Bronchial epithelial cell (primary cell): ENCODE data around the gene CSNK2A1. TPM values are rescaled to one million over a fixed set of nuclear protein-coding genes. Genes with fewer than 3 reads are reported as not detected.

ENCODE experiments used
- DNase-seq: peaks from one replicate; pipeline ENCODE4 v3.0.0-alpha.2; 2010; ENCODE audit warnings: low read depth
- FAIRE-seq: peaks from 2 replicates; lab custom pipeline; 2011; peaks lifted over from hg19 to GRCh38; lab: Jason Lieb, UNC
- H3K27me3 ChIP-seq: 2 replicates; pipeline ENCODE4 v1.5.1; 2011; ENCODE audit warnings: low read length; ENCODE audit not compliant: control insufficient read depth, insufficient read depth
- H3K36me3 ChIP-seq: 2 replicates; pipeline ENCODE4 v1.5.1; 2011; ENCODE audit warnings: low read length; ENCODE audit not compliant: control insufficient read depth, insufficient read depth
- H3K4me3 ChIP-seq: 2 replicates; pipeline ENCODE4 v1.5.1; 2011; ENCODE audit warnings: mild to moderate bottlenecking, low read depth, low read length, control low read depth
- total RNA-seq: library from RNA; depleted of rRNA; stranded (reverse); fragments of >200 nt; gene quantifications from 2 replicates; pipeline ENCODE4 v1.2.1, GENCODE V29; 2014
- TF ChIP-seq, protein P1 (sequence below): IDR thresholded peaks from 2 replicates; pipeline ENCODE4 v1.5.1; 2011; ENCODE audit warnings: mild to moderate bottlenecking, moderate library complexity, low read length, control low read depth, inconsistent platforms; ENCODE audit not compliant: insufficient read depth, severe bottlenecking

The CSNK2A1 gene
- total RNA-seq, 1 donor from 2014 or later, result 242 TPM

DNA sequence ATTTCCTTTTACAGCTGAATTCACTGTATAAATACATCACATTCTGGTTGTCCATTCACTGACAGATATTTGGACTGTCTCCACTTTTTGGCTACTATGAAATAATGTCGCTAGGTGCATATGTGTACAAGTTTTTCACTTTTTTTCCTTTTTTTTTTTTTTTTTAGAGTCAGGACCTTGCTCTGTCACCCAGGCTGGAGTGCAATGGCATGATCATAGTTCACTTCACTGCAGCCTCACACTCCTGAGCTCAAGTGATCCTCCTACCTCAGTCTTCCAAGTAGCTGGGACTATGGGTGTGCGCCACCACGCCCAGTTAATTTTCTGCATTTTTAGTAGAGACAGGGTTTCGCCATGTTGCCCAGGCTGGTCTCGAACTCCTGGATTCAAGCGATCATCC is 13.3 kb downstream of the CSNK2A1 start:
- no peak overlapping the region for H3K4me3 ChIP-seq
- DNase-seq (no peak), FAIRE-seq (no peak)
- H3K36me3 ChIP-seq, result no peaks in the 10 kb centered on the region
- H3K27me3 ChIP-seq, result no peaks in the 10 kb centered on the region
- TF ChIP-seq, protein P1, sequence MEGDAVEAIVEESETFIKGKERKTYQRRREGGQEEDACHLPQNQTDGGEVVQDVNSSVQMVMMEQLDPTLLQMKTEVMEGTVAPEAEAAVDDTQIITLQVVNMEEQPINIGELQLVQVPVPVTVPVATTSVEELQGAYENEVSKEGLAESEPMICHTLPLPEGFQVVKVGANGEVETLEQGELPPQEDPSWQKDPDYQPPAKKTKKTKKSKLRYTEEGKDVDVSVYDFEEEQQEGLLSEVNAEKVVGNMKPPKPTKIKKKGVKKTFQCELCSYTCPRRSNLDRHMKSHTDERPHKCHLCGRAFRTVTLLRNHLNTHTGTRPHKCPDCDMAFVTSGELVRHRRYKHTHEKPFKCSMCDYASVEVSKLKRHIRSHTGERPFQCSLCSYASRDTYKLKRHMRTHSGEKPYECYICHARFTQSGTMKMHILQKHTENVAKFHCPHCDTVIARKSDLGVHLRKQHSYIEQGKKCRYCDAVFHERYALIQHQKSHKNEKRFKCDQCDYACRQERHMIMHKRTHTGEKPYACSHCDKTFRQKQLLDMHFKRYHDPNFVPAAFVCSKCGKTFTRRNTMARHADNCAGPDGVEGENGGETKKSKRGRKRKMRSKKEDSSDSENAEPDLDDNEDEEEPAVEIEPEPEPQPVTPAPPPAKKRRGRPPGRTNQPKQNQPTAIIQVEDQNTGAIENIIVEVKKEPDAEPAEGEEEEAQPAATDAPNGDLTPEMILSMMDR, result no peak

DNA sequence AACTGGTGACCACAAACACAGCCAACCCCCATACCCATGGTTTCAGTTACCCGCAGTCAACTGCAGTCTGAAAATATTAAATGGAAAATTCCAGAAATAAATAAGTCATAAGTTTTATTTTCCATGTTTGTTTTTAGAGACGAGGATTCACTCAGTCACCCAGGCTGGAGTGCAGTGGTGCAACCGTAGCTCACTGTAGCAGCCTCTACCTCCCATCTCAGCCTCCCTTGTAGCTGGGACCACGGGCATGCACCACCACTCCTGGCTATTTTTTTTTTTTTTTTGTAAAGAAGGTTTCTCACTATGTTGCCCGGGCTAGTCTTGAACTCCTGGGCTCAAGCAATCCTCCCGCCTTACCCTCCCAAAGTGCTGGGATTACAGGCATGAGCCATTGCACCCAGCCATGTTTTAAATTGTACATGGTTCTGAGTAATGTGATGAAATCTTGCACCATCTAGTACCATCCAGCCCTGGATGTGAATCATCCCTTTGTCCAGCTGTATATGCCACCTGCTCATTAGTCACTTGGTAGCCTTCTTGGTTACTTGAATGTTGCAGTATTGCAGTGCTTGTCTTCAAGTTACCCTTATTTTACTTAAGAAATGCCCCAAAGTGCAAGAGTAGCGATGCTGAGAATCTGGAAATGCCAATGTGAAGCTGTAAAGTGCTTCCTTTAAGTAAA is 14.5 kb downstream of the CSNK2A1 start:
- peak; percentile 76 for FAIRE-seq
- no peak overlapping the region for H3K4me3 ChIP-seq
- H3K36me3 ChIP-seq, result peaks cover 4% of the 10 kb centered on the region
- TF ChIP-seq, protein P1, result no peak
- H3K27me3 ChIP-seq, result no peaks in the 10 kb centered on the region
- DNase-seq, result peak; percentile 96

DNA sequence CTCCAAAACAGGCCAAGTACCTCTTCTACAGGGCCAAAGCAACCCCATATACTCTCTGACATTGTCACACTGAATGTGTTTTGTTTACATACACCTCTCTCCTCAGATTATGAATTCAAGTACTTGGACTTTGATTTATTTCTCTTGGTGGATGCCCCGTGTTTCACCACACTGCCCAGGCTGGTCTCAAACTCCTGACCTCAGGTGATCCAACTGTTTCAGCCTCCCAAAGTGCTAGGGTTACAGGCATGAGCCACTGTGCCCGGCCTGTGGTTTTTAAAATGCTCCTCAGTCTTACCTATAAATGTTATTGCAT is 16.1 kb downstream of the CSNK2A1 start:
- TF ChIP-seq, protein P1, result no peak
- peaks cover 5% of the 10 kb centered on the region for H3K36me3 ChIP-seq
- FAIRE-seq, result no peak

DNA sequence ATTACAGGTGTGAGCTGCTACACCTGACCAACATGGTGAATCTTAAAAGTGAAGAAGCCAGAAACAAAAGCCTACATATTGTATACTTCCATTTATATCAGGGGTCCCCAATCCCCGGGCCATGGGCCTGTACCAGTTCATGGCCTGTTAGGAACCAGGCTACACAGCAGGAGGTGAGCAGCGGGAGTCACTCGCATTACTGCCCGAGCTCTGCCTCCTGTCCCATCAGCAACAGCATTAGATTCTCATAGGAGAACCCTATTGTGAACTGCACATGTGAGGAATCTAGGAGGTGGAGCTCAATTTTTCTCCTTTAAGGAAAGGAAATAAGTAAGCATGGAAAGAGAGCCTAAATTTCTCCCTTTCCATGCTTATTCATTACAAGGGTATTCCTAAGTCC is 21.7 kb downstream of the CSNK2A1 start:
- TF ChIP-seq, protein P1, result no peak
- no peak for FAIRE-seq
- peaks cover 8% of the 10 kb centered on the region for H3K36me3 ChIP-seq

More for the DNA sequence above, 16.1 kb downstream of the CSNK2A1 start:
- no peak overlapping the region for H3K4me3 ChIP-seq
- no peaks in the 10 kb centered on the region for H3K27me3 ChIP-seq
- DNase-seq, result no peak

DNA sequence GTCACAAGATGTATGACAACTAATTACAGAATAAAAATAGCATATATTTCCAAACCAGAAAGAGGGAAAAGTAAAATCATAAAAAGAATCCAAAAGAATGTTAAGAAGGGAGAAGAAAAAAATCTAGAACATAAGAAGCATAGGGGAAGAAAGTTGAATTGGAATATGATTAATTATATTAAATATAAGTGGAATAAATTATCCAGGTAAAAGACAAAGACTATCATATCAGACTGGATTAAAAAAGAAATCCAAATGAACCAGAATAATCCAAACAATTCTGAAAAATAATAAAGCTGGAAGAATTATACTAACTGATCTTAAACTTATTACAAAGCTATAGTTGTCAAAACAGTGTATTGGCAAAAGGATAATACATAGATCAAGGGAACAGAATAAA is 23.6 kb downstream of the CSNK2A1 start:
- Histone ChIP-seq H3K4me3 (no peak overlapping the region), H3K36me3 (peaks cover 8% of the 10 kb centered on the region), H3K27me3 (no peaks in the 10 kb centered on the region)
- FAIRE-seq, result no peak
- TF ChIP-seq, protein P1, result no peak
- no peak for DNase-seq

More for the DNA sequence above, 21.7 kb downstream of the CSNK2A1 start:
- H3K27me3 ChIP-seq, result no peaks in the 10 kb centered on the region
- no peak for DNase-seq
- no peak overlapping the region for H3K4me3 ChIP-seq

DNA sequence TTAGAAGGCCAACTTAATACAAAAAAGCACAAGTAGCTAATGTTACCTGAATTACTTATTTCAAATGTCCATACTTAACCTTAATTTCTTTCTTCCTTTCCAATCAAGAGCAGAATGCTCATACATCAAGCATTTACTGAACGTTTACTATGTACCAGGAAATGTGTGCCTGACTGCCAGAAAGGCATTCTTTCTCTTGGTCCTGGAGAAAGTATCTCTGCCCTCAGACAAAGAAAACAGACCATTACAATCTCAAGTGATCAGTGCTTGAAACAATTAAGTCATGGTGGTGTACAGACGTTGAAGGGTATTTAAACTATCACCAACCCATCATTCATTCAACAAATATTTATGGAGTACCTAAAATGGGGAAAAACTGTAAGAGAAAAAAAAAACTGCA is 26.4 kb downstream of the CSNK2A1 start:
- FAIRE-seq (no peak), DNase-seq (no peak)
- Histone ChIP-seq H3K36me3 (peaks cover 3% of the 10 kb centered on the region), H3K27me3 (no peaks in the 10 kb centered on the region), H3K4me3 (no peak overlapping the region)
- TF ChIP-seq, protein P1, result no peak
